CD4-positive, alpha-beta T cell (primary cell): Measurements from ENCODE around the gene IL18RAP. TPM values are rescaled to one million over a fixed set of nuclear protein-coding genes. Genes with fewer than 3 reads are reported as not detected.

Experiments used
- ATAC-seq: fragments of 200-7000 bp; cut with Tn5 transposase; one replicate; pipeline ENCODE4 v1.10.0; 2022; ENCODE audit warnings: mild to moderate bottlenecking; ENCODE audit not compliant: poor library complexity
- CTCF ChIA-PET: fragments of 350-600 bp; sonication (Branson Sonifier 250); formaldehyde crosslinking; loops from one replicate; lab custom pipeline; 2021; ENCODE audit warnings: antibody characterized with exemption, inconsistent platforms; lab: Charles Lee
- POLR2A ChIA-PET: fragments of 350-600 bp; sonication (Branson Sonifier 250); formaldehyde crosslinking; loops from one replicate; lab custom pipeline; 2021; ENCODE audit warnings: antibody characterized with exemption, inconsistent platforms; lab: Charles Lee
- DNase-seq, 14 experiments: peaks; one replicate each; pipeline ENCODE4 v3.0.0-alpha.2; 2013 to 2020; ENCODE audit warnings: mixed read lengths in 2 of 14
- H3K27ac ChIP-seq, 2 donors: one replicate each; pipeline versions ENCODE4 v1.5.1 to v1.7.0; 2013; ENCODE audit warnings: low read length in 2 of 2, low read depth in 1 of 2, mild to moderate bottlenecking in 1 of 2
- H3K27me3 ChIP-seq, 2 experiments: 1 replicate in 1 of 2; 2 replicates in 1 of 2; pipeline versions ENCODE4 v1.6.1 to v1.7.0; 2013; ENCODE audit warnings: low read length in 2 of 2, control low read depth in 1 of 2, mild to moderate bottlenecking in 1 of 2, moderate library complexity in 1 of 2; ENCODE audit not compliant: insufficient read depth in 2 of 2, control insufficient read depth in 1 of 2
- H3K36me3 ChIP-seq: one replicate; pipeline ENCODE4 v1.6.1; 2013; ENCODE audit warnings: low read length, control low read depth; ENCODE audit not compliant: insufficient read depth
- H3K4me1 ChIP-seq: one replicate; pipeline ENCODE4 v1.6.1; 2013; ENCODE audit warnings: low read length, control low read depth; ENCODE audit not compliant: insufficient read depth
- H3K4me3 ChIP-seq: one replicate; pipeline ENCODE4 v1.5.1; 2013; ENCODE audit warnings: mild to moderate bottlenecking, low read length, moderate library complexity
- H3K9me3 ChIP-seq, 2 experiments: 1 replicate in 1 of 2; 2 replicates in 1 of 2; pipeline versions ENCODE4 v1.6.1 to v1.7.0; 2013; ENCODE audit warnings: low read length in 2 of 2, mild to moderate bottlenecking in 2 of 2, control low read depth in 1 of 2, moderate library complexity in 1 of 2; ENCODE audit not compliant: control insufficient read depth in 1 of 2, insufficient read depth in 1 of 2
- H3K27ac Mint-ChIP-seq: one replicate; pipeline ENCODE4 v1.8.0; 2020; ENCODE audit warnings: mixed read lengths
- H3K27me3 Mint-ChIP-seq: one replicate; pipeline ENCODE4 v1.8.0; 2021; ENCODE audit warnings: mixed read lengths
- H3K36me3 Mint-ChIP-seq: one replicate; pipeline ENCODE4 v1.8.0; 2021; ENCODE audit warnings: low read depth, mixed read lengths
- H3K4me1 Mint-ChIP-seq: one replicate; pipeline ENCODE4 v1.8.0; 2021; ENCODE audit warnings: low read depth, mixed read lengths
- H3K4me3 Mint-ChIP-seq: one replicate; pipeline ENCODE4 v1.8.0; 2020; ENCODE audit warnings: mild to moderate bottlenecking, mixed read lengths
- H3K9me3 Mint-ChIP-seq: one replicate; pipeline ENCODE4 v1.8.0; 2020; ENCODE audit warnings: mixed read lengths
- CTCF ChIP-seq: fragments of 200-600 bp; IDR thresholded peaks from one replicate; pipeline ENCODE4 v1.8.0; 2022; ENCODE audit warnings: antibody characterized with exemption, mild to moderate bottlenecking
- intact Hi-C, 2 experiments: fragments of 100-400 bp; cut with DNase I in 1 of 2; cut with micrococcal nuclease in 1 of 2; formaldehyde crosslinking; loops; one replicate each; pipeline versions ENCODE4 v1.15.1 to v1.9.0; 2023 to 2025; cut with DNase I, micrococcal nuclease
- total RNA-seq, 174 experiments: library from RNA in 2 of 174; stranded (reverse) in 2 of 174; gene quantifications; one replicate each; pipeline ENCODE4 v1.2.3 and lab custom pipeline; 2021 to 2026

IL18RAP gene
- total RNA-seq, 2 experiments from 2014 or later, result 2.3 to 2.6 TPM

GRCh38 chr2:102460467-102460866 lies 37.5 kb downstream of the IL18RAP start:
- no peak overlapping the region for H3K27ac Mint-ChIP-seq
- intact Hi-C loops, result no loop called here
- no peaks in the 10 kb centered on the region for H3K4me1 Mint-ChIP-seq
- ATAC-seq, result no peak
- no peaks in the 10 kb centered on the region for H3K36me3 Mint-ChIP-seq
- no peaks in the 10 kb centered on the region for H3K4me1 ChIP-seq
- no peaks in the 10 kb centered on the region for H3K27me3 Mint-ChIP-seq
- peaks cover 5% of the 10 kb centered on the region for H3K9me3 Mint-ChIP-seq
- ChIA-PET POLR2A (no interaction called here), CTCF (interaction anchor here (2.4 kb wide), 1 partner anchor 13 kb away, joined by 9 read pairs; the partner anchor contains the start of gene SLC9A4)
- no peak overlapping the region for H3K4me3 Mint-ChIP-seq
- TF ChIP-seq CTCF, result no peak
- H3K9me3 ChIP-seq, result no peaks in the 10 kb centered on the region
- peaks cover 0 to 2% of the 10 kb centered on the region in 2 experiments for H3K27me3 ChIP-seq
- H3K27ac ChIP-seq, result no peak overlapping the region
- H3K36me3 ChIP-seq, result no peaks in the 10 kb centered on the region
- no peak overlapping the region for H3K4me3 ChIP-seq
- DNase-seq, result no peak

- Histone ChIP-seq H3K27me3 (peaks cover 0 to 2% of the 10 kb centered on the region in 2 experiments), H3K4me1 (no peaks in the 10 kb centered on the region), H3K36me3 (no peaks in the 10 kb centered on the region), H3K9me3 (no peaks in the 10 kb centered on the region), H3K27ac (no peak overlapping the region), H3K4me3 (no peak overlapping the region)
- no peak for DNase-seq
- Mint-ChIP-seq H3K27ac (no peak overlapping the region), H3K36me3 (no peaks in the 10 kb centered on the region), H3K4me1 (no peaks in the 10 kb centered on the region), H3K27me3 (no peaks in the 10 kb centered on the region), H3K4me3 (no peak overlapping the region), H3K9me3 (peaks cover 5% of the 10 kb centered on the region)
- intact Hi-C loops, result no loop called here
- ATAC-seq, result no peak
- CTCF ChIA-PET, result no interaction called here
- TF ChIP-seq CTCF, result no peak
- POLR2A ChIA-PET, result no interaction called here
Measured at GRCh38 chr2:102461188-102461587, 38.2 kb downstream of the IL18RAP start.

- no peak for ATAC-seq
- Mint-ChIP-seq H3K4me1 (no peaks in the 10 kb centered on the region), H3K4me3 (no peak overlapping the region), H3K27ac (no peak overlapping the region), H3K27me3 (no peaks in the 10 kb centered on the region), H3K36me3 (no peaks in the 10 kb centered on the region), H3K9me3 (peaks cover 6% of the 10 kb centered on the region)
- Histone ChIP-seq H3K4me3 (no peak overlapping the region), H3K36me3 (no peaks in the 10 kb centered on the region), H3K4me1 (no peaks in the 10 kb centered on the region), H3K27me3 (no peaks in the 10 kb centered on the region), H3K9me3 (no peaks in the 10 kb centered on the region), H3K27ac (no peak overlapping the region)
- intact Hi-C loops, result no loop called here
- POLR2A ChIA-PET, result no interaction called here
- DNase-seq, result no peak
- TF ChIP-seq CTCF, result no peak
- CTCF ChIA-PET, result no interaction called here
Measured at GRCh38 chr2:102463160-102463559, 40.2 kb downstream of the IL18RAP start.
